HCEC 1CT (cell line): ENCODE measurements around the gene SP5.
"Not testable (repeated sequence)": the region's sequence is repeated elsewhere in the genome, so short reads cannot be mapped to it uniquely, and the experiment has no call there.

ENCODE experiments used
- DNase-seq: peaks from one replicate; pipeline ENCODE4 v3.0.0-alpha.2; 2017

Gene SP5

GRCh38 chr2:170740660-170741059 is 25.5 kb downstream of the SP5 start:
- no peak for DNase-seq

- no peak for DNase-seq
Measured at GRCh38 chr2:170742000-170742399, 26.9 kb downstream of the SP5 start.

GRCh38 chr2:170742896-170743529 is 27.9 kb downstream of the SP5 start:
- DNase-seq = no peak

- no peak for DNase-seq
Measured at GRCh38 chr2:170743530-170744239, 28.5 kb downstream of the SP5 start.

GRCh38 chr2:170744248-170745002 is 29.3 kb downstream of the SP5 start:
- DNase-seq = peak; percentile 65

- no peak for DNase-seq
Measured at GRCh38 chr2:170745305-170745704, 30.2 kb downstream of the SP5 start.

GRCh38 chr2:170747921-170748320 is 32.8 kb downstream of the SP5 start:
- DNase-seq = peak; percentile 87

- DNase-seq = not testable (repeated sequence)
Measured at GRCh38 chr2:170751555-170751954, 36.4 kb downstream of the SP5 start.

- no peak for DNase-seq
Measured at GRCh38 chr2:170761572-170761971, 46.4 kb downstream of the SP5 start.

GRCh38 chr2:170762760-170763159 is 47.6 kb downstream of the SP5 start:
- DNase-seq = no peak

- no peak for DNase-seq
Measured at GRCh38 chr2:170763232-170763631, 48.1 kb downstream of the SP5 start.

- no peak for DNase-seq
Measured at GRCh38 chr2:170764880-170765261, 49.7 kb downstream of the SP5 start.

- DNase-seq = no peak
Measured at GRCh38 chr2:170766693-170767092, 51.6 kb downstream of the SP5 start.
